Measurements from ENCODE around the gene WDR37. TPM values are rescaled to one million over a fixed set of nuclear protein-coding genes. Genes with fewer than 3 reads are reported as not detected.
"Not testable (repeated sequence)": the region's sequence is repeated elsewhere in the genome, so short reads cannot be mapped to it uniquely, and the experiment has no call there.

Gene WDR37
- total RNA-seq, 1 experiment from 2014 or later: 6.3 TPM

DNA sequence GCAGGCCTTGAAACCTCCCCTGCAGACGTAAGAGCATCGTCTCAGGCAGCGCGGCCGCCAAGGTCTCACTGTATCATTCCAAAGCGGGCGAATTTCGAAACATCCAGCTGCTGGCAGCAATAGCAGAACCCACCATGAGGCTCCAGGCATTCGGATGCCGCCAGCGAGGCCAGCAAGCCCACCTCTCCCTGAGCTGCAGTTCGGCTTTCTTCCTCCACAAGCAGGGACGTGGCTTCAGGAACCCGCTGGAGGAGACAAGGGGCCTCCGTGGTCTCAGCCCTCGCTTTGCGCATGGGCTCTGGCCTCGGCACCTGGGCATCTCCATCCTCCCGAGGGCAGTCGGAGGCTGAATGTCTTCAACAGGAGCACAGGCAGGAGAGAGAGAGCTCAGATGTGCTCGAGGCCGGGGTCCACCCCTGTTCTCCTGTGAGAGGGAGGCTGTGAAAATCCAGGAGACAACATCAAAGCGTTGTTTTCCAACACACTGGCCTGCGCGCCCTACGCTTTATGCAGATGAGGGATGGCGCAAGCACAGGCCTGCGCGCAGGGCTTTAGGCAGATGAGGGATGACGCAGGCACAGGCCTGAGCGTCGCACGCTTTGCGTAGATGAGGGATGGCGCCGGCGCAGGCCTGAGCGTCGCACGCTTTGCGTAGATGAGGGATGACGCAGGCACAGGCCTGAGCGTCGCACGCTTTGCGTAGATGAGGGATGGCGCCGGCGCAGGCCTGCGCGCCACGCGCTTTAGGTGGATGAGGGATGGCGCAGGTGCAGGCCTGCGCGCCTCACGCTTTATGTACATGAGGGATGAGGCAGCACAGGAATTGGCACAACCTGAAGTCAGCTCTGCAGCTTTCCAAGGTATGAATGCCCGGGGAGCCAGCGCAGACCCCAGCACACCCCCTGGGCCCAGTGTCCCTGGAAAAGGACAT lies 103.2 kb downstream of the WDR37 start:
- Histone ChIP-seq H3K27me3 (no peaks in the 10 kb centered on the region), H3K9me3 (no peaks in the 10 kb centered on the region), H3K4me3 (no peak overlapping the region), H3K36me3 (no peaks in the 10 kb centered on the region)
- no peak for DNase-seq

DNA sequence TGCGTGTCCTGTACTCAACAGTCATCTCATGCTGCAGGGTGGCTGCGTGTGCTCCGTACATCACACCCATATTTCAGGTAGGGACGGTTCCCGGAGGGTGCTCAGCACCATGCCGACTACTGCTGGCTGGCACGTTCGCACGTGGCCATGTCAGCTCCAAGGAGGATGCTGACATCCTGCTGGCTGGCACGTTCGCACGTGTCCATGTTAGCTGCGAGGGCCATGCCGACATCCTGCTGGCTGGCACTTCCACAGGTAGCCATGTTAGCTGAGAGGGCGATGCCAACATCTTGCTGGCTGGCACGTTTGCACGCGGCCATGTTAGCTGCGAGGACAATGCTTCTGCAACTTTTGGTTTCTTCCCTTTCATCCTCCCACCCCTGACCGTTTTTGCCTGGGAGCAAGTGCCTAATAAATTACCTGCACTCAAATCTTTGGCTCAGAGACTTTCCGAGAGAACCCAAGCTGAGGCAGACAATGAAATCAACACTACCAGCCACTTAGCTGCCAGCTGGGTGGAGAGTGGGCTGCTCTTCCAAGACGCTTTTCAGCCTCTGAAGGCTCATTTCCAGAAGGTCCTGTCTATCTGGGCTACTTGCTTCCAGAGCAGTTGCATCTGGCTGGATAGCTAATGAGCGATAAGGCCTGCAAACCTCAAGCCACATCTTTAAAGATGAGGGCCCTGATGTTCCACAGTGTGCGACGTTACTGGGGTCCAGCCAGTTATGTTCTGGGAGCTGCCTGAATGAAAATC lies 104.6 kb downstream of the WDR37 start:
- Histone ChIP-seq H3K27me3 (no peaks in the 10 kb centered on the region), H3K4me3 (no peak overlapping the region), H3K9me3 (no peaks in the 10 kb centered on the region), H3K36me3 (no peaks in the 10 kb centered on the region)
- no peak for DNase-seq

DNA sequence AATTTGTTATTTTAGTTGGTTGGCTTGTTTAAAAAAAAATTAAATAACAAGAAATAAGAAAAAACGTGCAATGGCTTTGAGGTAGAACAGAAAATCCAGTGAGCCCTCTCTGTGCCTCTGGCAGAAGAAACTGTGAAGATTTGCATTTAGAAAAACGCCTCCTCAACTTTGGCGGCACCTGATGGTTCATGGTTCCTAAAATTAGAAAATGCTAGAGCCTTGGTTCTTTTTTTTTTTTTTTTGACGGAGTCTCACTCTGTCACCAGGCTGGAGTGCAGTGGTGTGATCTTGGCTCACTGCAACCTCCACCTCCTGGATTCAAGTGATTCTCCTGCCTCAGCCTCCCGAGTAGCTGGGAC lies 105.1 kb downstream of the WDR37 start:
- not testable (repeated sequence) for H3K27me3 ChIP-seq, H3K36me3 ChIP-seq, DNase-seq, H3K4me3 ChIP-seq, H3K9me3 ChIP-seq

- Histone ChIP-seq H3K36me3 (no peaks in the 10 kb centered on the region), H3K4me3 (no peak overlapping the region), H3K9me3 (no peaks in the 10 kb centered on the region), H3K27me3 (no peaks in the 10 kb centered on the region)
- DNase-seq: no peak
Observed at GRCh38 chr10:1162481-1163203, 106.5 kb downstream of the WDR37 start.

DNA sequence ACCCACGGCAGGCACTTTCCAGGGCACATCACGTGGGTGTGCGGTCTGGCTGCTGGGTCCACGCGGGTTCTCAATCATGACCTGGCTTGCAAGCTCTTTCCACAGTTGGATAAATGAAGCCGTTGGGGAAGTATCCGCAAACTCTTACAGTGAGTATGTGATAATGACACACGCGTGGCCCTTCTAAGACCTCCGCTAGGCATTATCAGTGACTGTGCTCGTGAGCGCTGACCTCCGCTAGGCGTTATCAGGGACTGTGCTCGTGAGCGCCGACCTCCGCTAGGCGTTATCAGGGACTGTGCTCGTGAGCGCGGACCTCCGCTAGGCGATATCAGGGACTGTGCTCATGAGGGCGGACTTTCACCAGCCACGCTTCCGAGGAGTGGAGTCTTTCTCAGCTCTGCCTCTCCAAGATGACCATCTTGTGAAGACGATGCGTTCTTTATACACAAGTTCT lies 107.0 kb downstream of the WDR37 start:
- Histone ChIP-seq H3K36me3 (no peaks in the 10 kb centered on the region), H3K9me3 (no peaks in the 10 kb centered on the region), H3K4me3 (no peak overlapping the region), H3K27me3 (peaks cover 5% of the 10 kb centered on the region; the same call in 1 of the 2 replicates)
- DNase-seq: no peak

- peaks cover 6% of the 10 kb centered on the region for H3K27me3 ChIP-seq
- no peaks in the 10 kb centered on the region for H3K36me3 ChIP-seq
- no peak for DNase-seq
- no peaks in the 10 kb centered on the region for H3K9me3 ChIP-seq
- H3K4me3 ChIP-seq: no peak overlapping the region
Observed at GRCh38 chr10:1163831-1164230, 107.6 kb downstream of the WDR37 start.

- no peaks in the 10 kb centered on the region for H3K9me3 ChIP-seq
- no peaks in the 10 kb centered on the region for H3K36me3 ChIP-seq
- no peak for DNase-seq
- peaks cover 8% of the 10 kb centered on the region for H3K27me3 ChIP-seq
- no peak overlapping the region for H3K4me3 ChIP-seq
Observed at GRCh38 chr10:1166101-1166827, 110.1 kb downstream of the WDR37 start.

- Histone ChIP-seq H3K36me3 (no peaks in the 10 kb centered on the region), H3K9me3 (no peaks in the 10 kb centered on the region), H3K27me3 (peaks cover 8% of the 10 kb centered on the region), H3K4me3 (no peak overlapping the region)
- DNase-seq: no peak
Observed at GRCh38 chr10:1166828-1167275, 110.7 kb downstream of the WDR37 start.

GRCh38 chr10:1168763-1169162 lies 112.6 kb downstream of the WDR37 start:
- Histone ChIP-seq H3K9me3 (no peaks in the 10 kb centered on the region), H3K36me3 (no peaks in the 10 kb centered on the region), H3K4me3 (no peak overlapping the region), H3K27me3 (peaks cover 8% of the 10 kb centered on the region)
- DNase-seq: no peak

- DNase-seq: no peak
- Histone ChIP-seq H3K36me3 (no peaks in the 10 kb centered on the region), H3K27me3 (peaks cover 8% of the 10 kb centered on the region), H3K9me3 (no peaks in the 10 kb centered on the region), H3K4me3 (no peak overlapping the region)
Observed at GRCh38 chr10:1169186-1169885, 113.2 kb downstream of the WDR37 start.

GRCh38 chr10:1169981-1170866 lies 114.0 kb downstream of the WDR37 start:
- Histone ChIP-seq H3K9me3 (no peaks in the 10 kb centered on the region), H3K36me3 (no peaks in the 10 kb centered on the region), H3K4me3 (no peak overlapping the region), H3K27me3 (peaks cover 8% of the 10 kb centered on the region)
- no peak for DNase-seq

DNA sequence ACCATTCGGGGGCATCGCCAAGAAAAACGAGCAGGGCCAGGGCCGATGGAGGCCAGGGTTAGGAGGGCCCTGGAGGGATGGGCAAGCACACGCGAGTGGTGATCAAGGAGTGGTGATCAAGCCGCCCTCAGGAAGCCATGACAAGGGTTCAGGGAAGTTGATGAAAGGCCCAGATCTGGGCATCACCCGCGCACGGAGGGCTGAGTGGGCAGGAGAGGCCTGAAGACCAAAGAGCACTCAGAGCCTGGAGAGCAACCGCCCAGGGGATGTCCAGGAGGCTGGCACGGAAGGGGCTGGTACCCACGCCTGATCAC lies 114.6 kb downstream of the WDR37 start:
- peaks cover 8% of the 10 kb centered on the region for H3K27me3 ChIP-seq
- no peaks in the 10 kb centered on the region for H3K9me3 ChIP-seq
- no peak overlapping the region for H3K4me3 ChIP-seq
- no peak for DNase-seq
- H3K36me3 ChIP-seq: no peaks in the 10 kb centered on the region

GRCh38 chr10:1171182-1171581 lies 115.0 kb downstream of the WDR37 start:
- Histone ChIP-seq H3K9me3 (no peaks in the 10 kb centered on the region), H3K4me3 (no peak overlapping the region), H3K27me3 (peaks cover 8% of the 10 kb centered on the region), H3K36me3 (no peaks in the 10 kb centered on the region)
- DNase-seq: no peak

DNA sequence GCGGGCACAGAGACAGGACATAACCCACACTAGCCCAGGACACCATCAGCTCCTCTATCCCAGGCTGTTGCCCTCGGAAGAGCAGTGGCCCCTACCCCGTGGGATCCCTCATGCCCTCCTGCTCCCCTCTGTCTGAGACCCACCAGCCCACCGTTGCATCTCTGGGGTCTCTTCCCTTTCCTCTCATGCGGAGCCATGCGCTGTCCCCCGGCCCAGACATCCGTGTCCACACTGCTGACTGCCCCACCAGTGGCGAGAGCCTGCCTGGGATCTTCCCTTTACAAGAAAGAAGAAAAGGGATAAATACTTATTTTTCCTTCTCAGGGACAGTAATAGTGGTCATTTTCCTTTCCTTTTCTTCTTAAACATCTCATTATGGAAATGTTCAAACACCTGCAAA lies 115.4 kb downstream of the WDR37 start:
- Histone ChIP-seq H3K36me3 (no peaks in the 10 kb centered on the region), H3K4me3 (no peak overlapping the region), H3K9me3 (no peaks in the 10 kb centered on the region), H3K27me3 (peaks cover 8% of the 10 kb centered on the region)
- DNase-seq: no peak

DNA sequence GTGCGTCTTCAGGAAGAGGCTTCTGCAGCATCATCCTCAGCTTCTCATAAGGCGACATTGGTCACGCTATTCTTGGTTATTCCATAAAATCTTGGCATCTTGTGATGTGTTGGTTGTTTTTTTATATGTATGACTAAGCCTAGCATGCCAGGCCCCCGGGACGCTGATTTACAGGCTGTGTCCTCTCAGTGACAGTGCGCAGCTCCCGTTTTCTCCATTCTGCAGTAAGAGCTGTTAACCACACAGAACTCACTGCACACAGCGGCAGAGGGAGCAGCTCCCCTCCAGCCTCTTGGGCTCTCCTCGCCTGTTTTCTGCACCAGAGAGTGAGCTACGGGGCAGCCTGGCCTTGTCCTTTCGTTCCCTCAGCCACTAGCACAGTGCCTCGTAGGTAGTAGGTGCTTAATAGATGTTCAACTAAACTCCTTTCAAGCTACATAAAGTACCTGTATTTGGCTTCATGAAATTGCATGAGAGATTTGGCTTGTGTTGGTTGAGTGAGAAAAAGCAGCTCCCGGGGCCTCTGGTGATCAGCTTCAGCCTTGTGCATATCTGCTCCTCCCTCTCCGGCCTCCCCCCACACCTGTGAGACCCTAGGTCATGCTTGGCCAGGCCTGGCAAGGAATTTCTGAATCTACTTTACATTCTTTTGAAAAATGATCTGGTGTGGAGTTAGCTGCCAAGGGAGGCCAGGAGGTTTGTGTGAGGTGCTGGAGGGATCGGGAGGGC lies 116.2 kb downstream of the WDR37 start:
- Histone ChIP-seq H3K27me3 (peaks cover 8% of the 10 kb centered on the region), H3K36me3 (no peaks in the 10 kb centered on the region), H3K9me3 (no peaks in the 10 kb centered on the region), H3K4me3 (no peak overlapping the region)
- DNase-seq: no peak

Data from MG63 (cell line).